Measurements from ENCODE around the gene R3HCC1L.

The R3HCC1L gene

GRCh38 chr10:98242823-98243222 is 108.4 kb downstream of the R3HCC1L start:
- TF ChIP-seq CTCF (conservative IDR thresholded peaks at IDR 0.05; ENCODE audit: control insufficient read depth, insufficient read depth, low read depth, low read length), result peak; percentile 50
- DNase-seq (ENCODE audit: low read depth), result peak; percentile 49
- H3K4me3 ChIP-seq (ENCODE audit: control insufficient read depth, low read depth, low read length), result no peak overlapping the region

DNA sequence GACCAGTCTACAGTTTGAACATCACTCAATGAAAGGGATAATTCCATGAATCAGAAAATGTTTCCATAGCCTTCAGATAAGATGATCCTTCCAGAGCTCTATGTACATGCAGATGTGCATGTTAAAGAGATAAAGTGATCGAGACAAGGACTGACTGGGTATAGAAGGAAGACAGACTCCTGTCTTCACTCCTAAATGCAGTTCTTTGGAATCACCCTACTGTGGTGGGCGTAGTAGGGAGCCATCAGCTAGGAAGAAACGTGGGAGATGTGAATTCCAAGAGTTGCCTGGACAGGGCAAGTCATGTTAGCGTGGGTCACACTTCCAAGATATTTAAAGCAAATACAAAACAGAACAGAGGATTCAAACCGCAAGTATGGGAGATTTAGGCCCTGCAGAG is 109.7 kb downstream of the R3HCC1L start:
- no peak for DNase-seq (ENCODE audit: low read depth)
- TF ChIP-seq CTCF (conservative IDR thresholded peaks at IDR 0.05; ENCODE audit: control insufficient read depth, insufficient read depth, low read depth, low read length), result no peak
- no peak overlapping the region for H3K4me3 ChIP-seq (ENCODE audit: control insufficient read depth, low read depth, low read length)

DNA sequence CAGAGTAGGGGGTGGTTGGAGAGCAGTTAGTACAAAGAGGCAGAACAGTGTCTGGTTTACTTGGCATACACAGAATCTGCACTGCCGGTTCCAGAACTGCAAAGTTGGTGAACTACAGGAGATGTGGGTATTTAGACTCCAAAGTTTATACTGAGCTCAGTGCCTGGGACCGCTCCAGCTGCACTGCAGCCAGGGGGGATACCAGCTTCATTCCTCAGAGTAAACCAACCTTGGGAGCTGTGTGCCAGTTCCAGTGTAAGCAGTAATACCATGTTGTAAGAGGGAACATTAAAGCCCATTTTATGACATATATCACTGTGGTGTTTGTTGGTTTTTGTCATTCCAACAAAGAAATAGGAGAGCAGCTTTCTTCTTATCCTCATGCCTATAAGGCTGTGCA is 110.1 kb downstream of the R3HCC1L start:
- no peak for DNase-seq (ENCODE audit: low read depth)
- no peak overlapping the region for H3K4me3 ChIP-seq (ENCODE audit: control insufficient read depth, low read depth, low read length)
- TF ChIP-seq CTCF (conservative IDR thresholded peaks at IDR 0.05; ENCODE audit: control insufficient read depth, insufficient read depth, low read depth, low read length), result no peak

DNA sequence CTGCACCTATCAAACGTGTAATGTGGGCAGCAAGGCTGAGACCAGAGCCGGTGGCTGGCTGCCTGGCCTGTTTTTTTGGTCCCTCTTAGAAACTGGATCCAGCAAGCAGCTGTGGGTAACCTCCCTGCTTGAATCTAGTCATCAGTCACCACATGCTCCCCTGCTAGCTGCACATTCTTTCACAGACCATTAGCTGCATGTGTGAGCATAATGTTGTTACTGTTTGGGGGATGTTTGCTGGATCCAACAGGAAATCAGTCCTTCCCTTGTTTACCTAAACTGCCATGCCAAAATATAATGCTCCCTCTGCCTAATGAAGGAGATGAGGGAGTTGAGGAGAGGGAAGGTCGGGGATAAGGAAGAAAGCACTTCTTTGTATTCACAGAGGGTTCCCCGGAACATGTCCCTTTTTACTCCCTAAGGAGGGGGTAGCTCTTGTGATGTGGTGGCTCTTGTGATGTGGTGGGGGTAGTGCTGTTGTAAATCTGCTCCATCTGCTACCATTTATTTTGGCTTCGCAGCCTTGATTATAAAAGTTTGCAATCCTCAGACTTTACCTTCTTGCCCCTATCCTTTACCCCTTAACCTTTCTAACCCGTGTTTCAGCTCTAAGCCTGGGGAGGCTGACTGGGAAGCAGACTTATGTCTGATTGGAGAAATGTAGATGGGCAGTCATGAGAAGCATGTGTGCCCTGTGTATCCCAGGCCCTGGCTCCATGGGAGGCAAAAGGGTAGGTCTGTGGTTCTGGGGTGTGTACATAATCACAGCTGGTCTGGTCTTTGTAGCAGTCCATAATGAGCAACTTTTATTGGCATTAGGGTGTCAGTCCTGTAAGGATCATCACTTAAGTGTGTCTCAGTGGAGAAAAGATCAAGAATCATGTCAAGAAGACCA is 112.7 kb downstream of the R3HCC1L start:
- TF ChIP-seq CTCF (conservative IDR thresholded peaks at IDR 0.05; ENCODE audit: control insufficient read depth, insufficient read depth, low read depth, low read length), result no peak
- DNase-seq (ENCODE audit: low read depth), result peak; percentile 25
- no peak overlapping the region for H3K4me3 ChIP-seq (ENCODE audit: control insufficient read depth, low read depth, low read length)

DNA sequence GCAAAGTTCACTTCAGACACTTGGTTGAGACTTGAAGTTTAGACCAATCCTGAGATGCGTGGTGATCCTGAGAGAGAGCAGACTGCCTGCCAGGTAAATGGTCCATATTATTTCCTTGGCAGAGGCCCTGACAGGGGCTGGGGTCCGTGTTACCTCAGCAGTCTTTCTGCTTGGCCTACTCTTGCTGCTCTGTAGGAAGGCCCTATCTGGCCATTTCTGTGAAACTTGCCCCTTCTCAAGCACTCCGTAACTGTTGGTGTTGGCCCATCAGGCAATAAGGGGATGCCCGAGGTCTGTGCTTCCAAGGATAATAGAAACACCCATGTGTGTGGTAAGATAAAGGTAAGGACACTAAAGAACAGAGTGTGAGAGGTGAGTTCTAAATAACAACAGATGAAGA is 113.6 kb downstream of the R3HCC1L start:
- DNase-seq (ENCODE audit: low read depth), result no peak
- TF ChIP-seq CTCF (conservative IDR thresholded peaks at IDR 0.05; ENCODE audit: control insufficient read depth, insufficient read depth, low read depth, low read length), result no peak
- no peak overlapping the region for H3K4me3 ChIP-seq (ENCODE audit: control insufficient read depth, low read depth, low read length)

- no peak for TF ChIP-seq CTCF (conservative IDR thresholded peaks at IDR 0.05; ENCODE audit: control insufficient read depth, insufficient read depth, low read depth, low read length)
- H3K4me3 ChIP-seq (ENCODE audit: control insufficient read depth, low read depth, low read length), result no peak overlapping the region
- DNase-seq (ENCODE audit: low read depth), result no peak
Measured at GRCh38 chr10:98249134-98249533, 114.7 kb downstream of the R3HCC1L start.

Data from fibroblast of mammary gland (primary cell).